HepG2 (cell line): Measurements from ENCODE around the gene INSL6. TPM values are rescaled to one million over a fixed set of nuclear protein-coding genes. Genes with fewer than 3 reads are reported as not detected.

ENCODE experiments used
- ATAC-seq: fragments of 200-7000 bp; cut with Tn5 transposase; 3 replicates; pipeline ENCODE4 v1.9.1; 2020; ENCODE audit warnings: mild to moderate bottlenecking, moderate library complexity
- BruUV-seq: library from RNA; stranded (reverse); fragments of 400-500 nt; replicated peaks from 2 replicates; lab custom pipeline; 2021; lab: Mats Ljungman, UMichigan
- CTCF ChIA-PET: fragments of 300-600 bp; formaldehyde crosslinking; extraction: SDS; loops from one replicate; lab custom pipeline; 2021; ENCODE audit warnings: low total read pairs, inconsistent platforms, low intra/inter-chr PET ratio; lab: Yijun Ruan, JAX
- POLR2A ChIA-PET: fragments of 350-600 bp; sonication (Branson Sonifier 250); formaldehyde crosslinking; loops from one replicate; lab custom pipeline; 2020; ENCODE audit warnings: antibody characterized with exemption, inconsistent platforms; lab: Yijun Ruan, JAX
- DNase-seq: peaks from one replicate; pipeline ENCODE4 v3.0.0-alpha.2; 2015; ENCODE audit warnings: low spot score
- FAIRE-seq: peaks from 3 replicates; lab custom pipeline; 2011; peaks lifted over from hg19 to GRCh38; lab: Jason Lieb, UNC
- H2AFZ ChIP-seq: one replicate; pipeline ENCODE4 v1.6.1; 2011; ENCODE audit warnings: low read length, inconsistent platforms
- H3K27ac ChIP-seq: fragments of 300-600 bp; 3 replicates; pipeline ENCODE4 v1.8.0; 2011; ENCODE audit warnings: mixed run types, mild to moderate bottlenecking, mixed read lengths, low read length, inconsistent platforms; ENCODE audit not compliant: insufficient read depth; ENCODE audit errors: extremely low read length
- H3K27me3 ChIP-seq, 2 experiments: fragments of 200-600 bp in 1 of 2; 2 replicates in 1 of 2; 3 replicates in 1 of 2; pipeline versions ENCODE4 v1.6.0 to v1.8.0; 2011; ENCODE audit warnings: low read length in 2 of 2, mild to moderate bottlenecking in 2 of 2, moderate library complexity in 2 of 2, inconsistent platforms in 1 of 2; ENCODE audit not compliant: insufficient read depth in 2 of 2, control insufficient read depth in 1 of 2
- H3K36me3 ChIP-seq, 2 experiments: fragments of 200-600 bp in 1 of 2; replicated peaks in 1 of 2; 2 replicates in 1 of 2; 3 replicates in 1 of 2; pipeline versions ENCODE4 v1.5.1 to v1.8.0; 2011; ENCODE audit warnings: low read length in 2 of 2, inconsistent platforms in 1 of 2; ENCODE audit not compliant: insufficient read depth in 2 of 2, control insufficient read depth in 1 of 2
- H3K4me1 ChIP-seq: 2 replicates; pipeline ENCODE4 v1.5.1; 2012; ENCODE audit warnings: low read length, inconsistent platforms; ENCODE audit not compliant: insufficient read depth
- H3K4me2 ChIP-seq: 2 replicates; pipeline ENCODE4 v1.6.0; 2011; ENCODE audit warnings: low read depth, low read length, inconsistent platforms
- H3K4me3 ChIP-seq, 3 experiments: fragments of 200-600 bp in 1 of 3; sonication (generic), shearing (Covaris generic) in 1 of 3; replicated peaks in 1 of 3; 2 replicates each; pipeline ENCODE4 v1.5.1; 2011 to 2016; ENCODE audit warnings: low read length in 3 of 3, inconsistent platforms in 2 of 3, low read depth in 2 of 3, mild to moderate bottlenecking in 2 of 3, control low read depth in 1 of 3, mixed read lengths in 1 of 3; ENCODE audit not compliant: insufficient read depth in 1 of 3
- H3K79me2 ChIP-seq: one replicate; pipeline ENCODE4 v1.6.1; 2011; ENCODE audit warnings: low read length, inconsistent platforms; ENCODE audit not compliant: insufficient read depth
- H3K9ac ChIP-seq: 2 replicates; pipeline ENCODE4 v1.6.0; 2011; ENCODE audit warnings: mild to moderate bottlenecking, low read depth, low read length, inconsistent platforms; ENCODE audit not compliant: insufficient read depth
- H3K9me3 ChIP-seq: 2 replicates; pipeline ENCODE4 v1.5.1; 2012; ENCODE audit warnings: mild to moderate bottlenecking, low read length
- H4K20me1 ChIP-seq: 2 replicates; pipeline ENCODE4 v1.6.0; 2011; ENCODE audit warnings: inconsistent platforms, mild to moderate bottlenecking, low read length, moderate library complexity; ENCODE audit not compliant: insufficient read depth
- HDAC1 ChIP-seq: sonication (generic); formaldehyde crosslinking; IDR thresholded peaks from 2 replicates; pipeline ENCODE4 v1.5.1; 2020; ENCODE audit warnings: mild to moderate bottlenecking, missing genetic modification reagents
- LRRFIP1 ChIP-seq: sonication (generic); formaldehyde crosslinking; conservative IDR thresholded peaks from 2 replicates; pipeline ENCODE4 v1.4.0; 2020; ENCODE audit warnings: missing genetic modification reagents
- MTF1 ChIP-seq: sonication (generic); formaldehyde crosslinking; IDR thresholded peaks from 2 replicates; pipeline ENCODE4 v1.5.0; 2020; ENCODE audit warnings: missing genetic modification reagents
- MYC ChIP-seq: sonication (generic); formaldehyde crosslinking; IDR thresholded peaks from 2 replicates; pipeline ENCODE4 v1.9.0; 2021; ENCODE audit warnings: missing genetic modification reagents, borderline replicate concordance
- NR2F6 ChIP-seq, 2 experiments: IDR thresholded peaks; 2 replicates each; pipeline ENCODE4 v1.6.1; 2016; ENCODE audit warnings: antibody characterized with exemption in 1 of 2, mild to moderate bottlenecking in 1 of 2
- PAF1 ChIP-seq: IDR thresholded peaks from 2 replicates; pipeline ENCODE4 v1.6.1; 2016; ENCODE audit warnings: missing genetic modification reagents, missing compliant biosample characterization
- POLR2AphosphoS2 ChIP-seq: IDR thresholded peaks from 2 replicates; pipeline ENCODE4 v1.6.1; 2011; ENCODE audit warnings: low read depth, low read length, improper control_type of control experiment
- RNF2 ChIP-seq: fragments of 450-650 bp; conservative IDR thresholded peaks from 2 replicates; pipeline ENCODE4 v1.6.1; 2016; ENCODE audit warnings: low read depth
- RORA ChIP-seq: sonication (generic); formaldehyde crosslinking; IDR thresholded peaks from 2 replicates; pipeline ENCODE4 v1.5.0; 2020; ENCODE audit warnings: mild to moderate bottlenecking, missing genetic modification reagents, moderate library complexity
- ZNF136 ChIP-seq: sonication (generic); formaldehyde crosslinking; IDR thresholded peaks from 2 replicates; pipeline ENCODE4 v1.8.1; 2022; ENCODE audit warnings: low read depth, mild to moderate bottlenecking, moderate library complexity, missing genetic modification reagents
- ZNF280B ChIP-seq: sonication (generic); formaldehyde crosslinking; IDR thresholded peaks from 2 replicates; pipeline ENCODE4 v1.5.0; 2020; ENCODE audit warnings: missing genetic modification reagents, mild to moderate bottlenecking, borderline replicate concordance
- ZNF891 ChIP-seq: sonication (generic); formaldehyde crosslinking; IDR thresholded peaks from 2 replicates; pipeline ENCODE4 v1.5.0; 2020; ENCODE audit warnings: mild to moderate bottlenecking, missing genetic modification reagents
- ZSCAN25 ChIP-seq: sonication (generic); formaldehyde crosslinking; IDR thresholded peaks from 2 replicates; pipeline ENCODE4 v1.8.0; 2022; ENCODE audit warnings: mild to moderate bottlenecking, missing genetic modification reagents
- WGBS: methylation state at CpG from one replicate; pipeline ENCODE4 v1.1.6; 2017; ENCODE audit warnings: low lambda C conversion rate; 5-methylcytosine and 5-hydroxymethylcytosine counted together
- in situ Hi-C: cut with HindIII; loops from 2 replicates; pipeline ENCODE4 v1.10.0; 2017; ENCODE audit warnings: low pct_unique_long_range_greater_than_20kb; ENCODE audit not compliant: extremely low pct_ligation_motif_present
- intact Hi-C: fragments of 100-400 bp; cut with micrococcal nuclease; formaldehyde crosslinking; loops from one replicate; pipeline ENCODE4 v1.10.0; 2022; ENCODE audit not compliant: unreplicated experiment
- polyA plus RNA-seq, 8 experiments: library from polyadenylated mRNA; depleted of rRNA in 3 of 8; stranded (reverse) in 7 of 8; unstranded in 1 of 8; fragments of >200 nt; fragmentation: Illumina TruSeq in 4 of 8; extraction: Trizol in 4 of 8; gene quantifications; 2 replicates each; pipeline versions ENCODE4 v1.2.1 to v1.2.3, GENCODE V29; 2011 to 2016; ENCODE audit warnings: low read depth in 4 of 8, missing spikeins in 1 of 8, mixed read lengths in 1 of 8; ENCODE audit not compliant: insufficient read depth in 1 of 8
- total RNA-seq, 5 experiments: library from RNA; depleted of rRNA; stranded (reverse); fragments of >200 nt; fragmentation: Illumina TruSeq; extraction: Trizol; gene quantifications; 2 replicates each; pipeline ENCODE4 v1.2.3, GENCODE V29; 2016; ENCODE audit warnings: low read depth in 1 of 5

Gene INSL6
- total and polyA plus RNA-seq, 2 of the 13 experiments (the other 11 are each of a cell fraction or from before 2014, with no cell fraction given): not detected

- H3K27me3 ChIP-seq: no peaks in the 10 kb centered on the region
- no peaks in the 10 kb centered on the region for H3K79me2 ChIP-seq
- intact Hi-C loops: no loop called here
- H3K9ac ChIP-seq: no peak overlapping the region
- H3K4me1 ChIP-seq: no peaks in the 10 kb centered on the region
- 27% methylated on average over 10 of the region's 10 CpGs for WGBS
- TF ChIP-seq NR2F6 (IDR thresholded peaks at IDR 0.05) (no peak), NR2F6 (CRISPR knock-in tag; IDR thresholded peaks at IDR 0.05) (no peak), MTF1 (CRISPR knock-in tag) (no peak), HDAC1 (CRISPR knock-in tag) (no peak), PAF1 (no peak), ZNF891 (CRISPR knock-in tag) (no peak), RORA (CRISPR knock-in tag) (no peak), LRRFIP1 (CRISPR knock-in tag) (no peak), ZSCAN25 (no peak), ZNF280B (no peak), POLR2AphosphoS2 (no peak), MYC (CRISPR knock-in tag) (no peak), RNF2 (no peak), ZNF136 (CRISPR knock-in tag) (no peak)
- H3K9me3 ChIP-seq: peaks cover 12% of the 10 kb centered on the region
- no peak overlapping the region for H2AFZ ChIP-seq
- in situ Hi-C loops: no loop called here
- CTCF ChIA-PET: no interaction called here
- no peaks in the 10 kb centered on the region for H4K20me1 ChIP-seq
- ATAC-seq: no peak
- H3K36me3 ChIP-seq: no peaks in the 10 kb centered on the region
- POLR2A ChIA-PET: no interaction called here
- BruUV-seq: no TSS peak
- no peak overlapping the region for H3K4me3 ChIP-seq
- DNase-seq: no peak
- no peak for FAIRE-seq
- no peak overlapping the region for H3K27ac ChIP-seq
- H3K4me2 ChIP-seq: no peak overlapping the region
These were observed 45.1 kb upstream of the INSL6 start for GRCh38 chr9:5230554-5230953.
